Measurements from ENCODE around the gene TARS3.

GRCh38 chr15:101641129-101641764, 83.0 kb downstream of the TARS3 start:
- TF ChIP-seq, protein P1, sequence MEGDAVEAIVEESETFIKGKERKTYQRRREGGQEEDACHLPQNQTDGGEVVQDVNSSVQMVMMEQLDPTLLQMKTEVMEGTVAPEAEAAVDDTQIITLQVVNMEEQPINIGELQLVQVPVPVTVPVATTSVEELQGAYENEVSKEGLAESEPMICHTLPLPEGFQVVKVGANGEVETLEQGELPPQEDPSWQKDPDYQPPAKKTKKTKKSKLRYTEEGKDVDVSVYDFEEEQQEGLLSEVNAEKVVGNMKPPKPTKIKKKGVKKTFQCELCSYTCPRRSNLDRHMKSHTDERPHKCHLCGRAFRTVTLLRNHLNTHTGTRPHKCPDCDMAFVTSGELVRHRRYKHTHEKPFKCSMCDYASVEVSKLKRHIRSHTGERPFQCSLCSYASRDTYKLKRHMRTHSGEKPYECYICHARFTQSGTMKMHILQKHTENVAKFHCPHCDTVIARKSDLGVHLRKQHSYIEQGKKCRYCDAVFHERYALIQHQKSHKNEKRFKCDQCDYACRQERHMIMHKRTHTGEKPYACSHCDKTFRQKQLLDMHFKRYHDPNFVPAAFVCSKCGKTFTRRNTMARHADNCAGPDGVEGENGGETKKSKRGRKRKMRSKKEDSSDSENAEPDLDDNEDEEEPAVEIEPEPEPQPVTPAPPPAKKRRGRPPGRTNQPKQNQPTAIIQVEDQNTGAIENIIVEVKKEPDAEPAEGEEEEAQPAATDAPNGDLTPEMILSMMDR (IDR thresholded peaks at IDR 0.05), result peak; percentile 87 to 93 (median 88)
- TF ChIP-seq POLR2AphosphoS5 (IDR thresholded peaks at IDR 0.05) (peak in 1 of 4 donors; percentile 26), EP300 (IDR thresholded peaks at IDR 0.05) (no peak)

Data from sigmoid colon (tissue), 4 donors.